Medulla oblongata (tissue), 1 donor: ENCODE data around the gene OGDH.
"Not testable (repeated sequence)": the region's sequence is repeated elsewhere in the genome, so short reads cannot be mapped to it uniquely, and the experiment has no call there.

ENCODE experiments used
- DNase-seq: peaks from one replicate; pipeline ENCODE4 v3.0.0-alpha.2; 2015; ENCODE audit errors: extremely low spot score

OGDH gene

DNA sequence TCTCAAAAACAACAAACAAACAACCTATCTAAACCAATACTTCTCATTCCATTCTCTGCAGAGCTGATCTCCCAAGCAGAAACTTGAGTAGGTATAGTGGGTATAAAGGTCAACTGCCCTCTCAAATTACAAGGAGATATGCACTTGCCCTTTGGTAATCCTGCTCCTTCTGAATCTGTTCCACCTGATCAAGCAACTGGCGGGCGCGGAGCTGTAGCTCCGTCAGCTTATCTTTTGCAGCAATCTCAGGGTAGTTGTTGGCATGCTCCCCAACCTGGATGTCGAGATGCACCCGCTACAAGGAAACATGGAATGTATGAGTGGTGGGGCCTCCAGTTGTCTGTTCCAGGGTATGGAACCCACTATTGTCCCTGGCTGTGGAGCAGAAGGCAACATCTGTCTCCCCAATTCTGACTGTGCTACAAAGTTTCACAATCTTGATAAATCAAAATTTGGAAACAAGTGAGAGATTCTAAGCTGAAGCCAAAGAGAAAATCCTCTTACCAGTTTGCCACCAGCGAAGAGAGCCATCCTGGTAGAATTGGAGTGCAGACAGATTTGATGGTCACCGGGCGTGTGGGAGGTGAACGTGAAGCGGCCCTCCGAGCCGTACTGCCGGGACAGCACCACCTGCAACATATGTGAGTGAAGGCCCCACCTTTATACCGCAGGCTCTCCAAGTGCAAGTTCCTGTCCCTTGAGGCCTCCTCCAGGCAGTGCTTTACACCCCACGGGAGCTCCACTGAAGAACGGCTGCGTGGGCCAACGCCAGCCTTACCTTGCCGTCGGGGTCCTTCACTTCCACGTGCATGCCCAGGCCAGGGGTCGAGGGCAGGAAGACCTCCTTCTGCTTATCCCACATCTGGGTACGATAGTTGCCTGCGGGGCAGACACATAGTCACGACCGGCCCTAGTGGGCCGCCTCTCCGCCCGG lies 25.2 kb upstream of the OGDH start:
- DNase-seq = no peak

- DNase-seq = peak; percentile 99
Measured at GRCh38 chr7:44581879-44582603, 24.4 kb upstream of the OGDH start, which contains the start of gene TMED4. TMED4 (minus strand) TSS chr7:44582231; CDS start chr7:44582206, 25 bp downstream.

DNA sequence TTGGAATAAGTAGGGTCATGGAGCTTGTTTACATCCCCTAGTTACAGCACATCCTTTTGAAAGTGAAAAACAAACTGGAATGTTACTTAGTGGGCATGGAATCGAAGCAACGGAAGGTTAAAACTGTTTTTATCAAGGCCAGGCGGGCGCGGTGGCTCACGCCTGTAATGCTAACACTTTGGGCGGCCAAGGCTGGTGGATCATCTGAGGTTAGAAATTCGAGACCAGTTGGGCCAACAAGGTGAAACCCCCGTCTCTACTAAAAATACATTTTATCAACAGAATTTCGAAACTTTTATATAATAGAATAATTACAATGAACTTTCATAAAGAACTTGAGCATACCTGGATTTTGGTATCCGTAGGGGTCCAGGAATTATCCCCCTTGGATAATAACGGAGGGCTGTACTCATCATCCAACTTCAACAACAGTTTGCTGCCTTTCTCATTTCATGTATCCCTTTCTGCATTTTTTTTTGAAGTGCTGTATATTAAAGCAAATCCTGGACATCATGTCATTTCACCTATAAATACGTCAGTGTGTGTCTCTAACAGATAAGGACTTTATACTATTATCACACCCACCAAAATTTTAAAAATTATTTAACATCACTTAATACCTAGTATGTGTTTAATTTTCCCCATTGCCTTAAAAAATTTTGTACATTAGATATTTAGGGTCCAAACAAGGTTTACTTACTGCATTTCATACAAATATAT lies 23.1 kb upstream of the OGDH start:
- DNase-seq = no peak

GRCh38 chr7:44587843-44588711 lies 18.4 kb upstream of the OGDH start:
- DNase-seq = peak; percentile 66

DNA sequence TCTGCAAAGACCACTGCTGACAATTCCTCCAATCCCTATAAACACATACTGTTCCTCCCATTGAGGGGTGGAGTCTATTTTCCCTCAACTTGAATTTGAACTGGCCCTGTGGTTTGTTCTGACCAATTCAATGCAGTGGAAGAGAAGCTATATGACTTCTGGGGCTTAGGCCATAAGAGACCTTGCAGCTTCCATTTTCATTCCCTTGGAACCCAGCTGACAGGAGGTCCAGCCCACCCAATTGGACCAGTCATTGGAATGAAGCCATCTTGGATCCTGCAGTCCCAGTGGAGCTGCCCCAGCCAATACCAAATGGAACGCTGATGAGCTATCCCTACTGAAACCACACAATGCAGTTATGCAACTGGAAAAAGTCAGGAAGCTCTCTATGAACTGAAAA lies 15.5 kb upstream of the OGDH start:
- DNase-seq = no peak

DNA sequence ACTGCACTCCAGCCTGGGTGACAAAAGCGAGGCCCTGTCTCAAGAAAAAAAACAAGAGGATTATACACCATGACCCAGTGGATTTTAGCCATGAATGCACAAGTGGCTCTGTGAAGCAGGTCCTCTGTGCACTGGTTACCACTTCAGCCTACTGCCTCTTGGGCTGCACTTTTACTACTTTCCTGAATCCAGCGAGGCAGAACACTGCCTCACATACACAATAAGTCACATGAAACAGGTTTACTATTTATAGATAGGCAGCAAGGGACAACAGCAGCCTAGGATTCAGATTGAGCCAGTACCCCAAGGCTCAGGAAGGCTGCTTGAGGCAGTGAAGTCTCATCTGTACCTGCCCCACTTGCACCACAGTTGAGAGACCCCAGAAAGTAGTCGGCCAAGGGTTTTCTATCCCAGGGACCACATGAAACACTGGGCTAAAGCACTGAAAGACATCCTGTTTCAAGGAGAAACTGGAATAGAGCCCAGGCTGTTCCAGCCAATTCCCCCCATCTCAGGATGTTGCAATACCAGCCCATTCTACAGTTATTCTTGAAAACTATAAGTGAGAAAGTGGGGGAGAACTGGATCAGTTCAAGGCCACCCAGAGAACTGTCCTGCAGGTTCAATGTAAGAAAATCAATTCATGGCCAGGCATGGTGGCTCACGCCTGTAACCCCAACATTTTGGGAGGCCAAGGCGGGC lies 10.3 kb upstream of the OGDH start:
- no peak for DNase-seq

- DNase-seq = not testable (repeated sequence)
Measured at GRCh38 chr7:44597181-44597580, 9.2 kb upstream of the OGDH start.

- DNase-seq = no peak
Measured at GRCh38 chr7:44599222-44599621, 7.2 kb upstream of the OGDH start.

- DNase-seq = no peak
Measured at GRCh38 chr7:44602576-44602910, 3.9 kb upstream of the OGDH start.

- DNase-seq = no peak
Measured at GRCh38 chr7:44603193-44603592, 3.2 kb upstream of the OGDH start.

- no peak for DNase-seq
Measured at GRCh38 chr7:44604941-44605340, 1.5 kb upstream of the OGDH start.

DNA sequence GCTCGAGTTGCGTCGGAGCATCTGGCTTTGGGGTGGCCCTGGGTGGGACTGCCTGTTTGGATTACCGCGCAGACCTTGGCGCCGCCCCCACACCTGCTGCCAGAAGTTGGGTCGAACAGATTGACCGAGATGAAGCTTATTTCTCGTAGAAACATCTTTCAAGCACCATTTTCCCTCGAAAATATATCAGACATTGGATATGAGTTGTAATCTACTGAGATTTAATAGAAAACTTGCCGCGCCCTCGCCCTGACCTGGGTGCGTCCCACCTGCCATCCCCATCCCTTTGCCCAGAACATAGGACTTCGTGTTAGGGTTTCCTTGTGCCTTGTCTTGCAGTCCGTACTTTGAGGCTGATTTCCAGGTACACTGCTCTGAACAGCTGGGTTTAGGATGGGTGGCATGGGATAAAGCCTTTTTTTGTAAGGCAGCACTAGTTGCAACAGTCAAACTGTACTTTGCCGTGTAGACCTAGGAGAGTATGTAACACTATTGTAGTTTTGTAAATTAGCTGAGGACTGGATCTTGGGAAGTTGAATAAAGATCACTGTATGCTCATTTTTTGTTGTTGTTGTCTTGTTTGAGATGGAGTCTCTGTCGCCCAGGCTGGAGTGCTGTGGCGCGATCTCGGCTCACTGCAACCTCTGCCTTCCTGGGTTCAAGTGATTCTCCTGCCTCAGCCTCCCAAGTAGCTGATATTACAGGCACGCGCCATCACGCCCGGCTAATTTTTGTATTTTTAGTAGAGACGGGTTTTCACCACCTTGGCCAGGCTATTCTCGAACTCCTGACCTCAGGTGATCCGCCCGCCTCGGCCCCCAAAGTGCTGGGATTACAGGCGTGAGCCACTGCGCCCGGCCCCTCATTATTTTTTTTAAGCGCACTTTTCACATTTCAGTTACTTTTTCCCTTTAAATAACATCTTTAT lies 978 bp downstream of the OGDH start:
- DNase-seq = peak; percentile 22

DNA sequence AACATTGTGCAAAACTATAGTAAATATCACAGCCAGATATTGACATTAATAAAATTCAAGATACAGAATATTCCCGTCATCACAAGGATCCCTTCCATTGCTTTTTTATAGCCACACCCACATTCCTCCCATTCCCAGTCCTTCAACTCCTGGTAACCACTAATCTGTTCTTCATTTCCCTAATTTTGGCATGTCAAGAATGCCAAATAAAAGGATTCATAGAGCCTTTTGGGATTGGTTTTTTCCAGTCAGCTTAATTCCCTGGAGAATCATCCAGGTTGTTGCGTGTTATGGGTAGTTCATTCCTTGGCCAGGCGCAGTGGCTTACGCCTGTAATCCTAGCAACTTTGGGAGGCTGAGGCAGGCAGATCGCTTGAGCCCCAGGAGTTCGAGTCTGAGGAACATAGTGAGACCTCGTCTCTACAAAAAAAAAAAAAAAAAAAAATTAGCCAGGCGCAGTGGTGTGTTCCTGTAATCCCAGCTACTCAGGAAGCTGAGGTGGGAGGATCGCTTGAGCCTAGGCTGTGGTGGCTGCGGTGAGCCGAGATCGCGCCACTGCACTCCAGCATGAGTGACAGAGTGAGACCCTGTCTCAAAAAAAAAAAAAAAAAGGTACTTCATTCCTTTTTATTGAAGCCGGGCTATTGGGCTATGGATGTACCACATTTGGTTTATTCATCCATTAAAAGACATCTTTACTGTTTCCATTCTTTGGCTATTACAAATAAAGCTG lies 2.7 kb downstream of the OGDH start:
- no peak for DNase-seq

GRCh38 chr7:44609829-44610228 lies 3.4 kb downstream of the OGDH start:
- DNase-seq = no peak

DNA sequence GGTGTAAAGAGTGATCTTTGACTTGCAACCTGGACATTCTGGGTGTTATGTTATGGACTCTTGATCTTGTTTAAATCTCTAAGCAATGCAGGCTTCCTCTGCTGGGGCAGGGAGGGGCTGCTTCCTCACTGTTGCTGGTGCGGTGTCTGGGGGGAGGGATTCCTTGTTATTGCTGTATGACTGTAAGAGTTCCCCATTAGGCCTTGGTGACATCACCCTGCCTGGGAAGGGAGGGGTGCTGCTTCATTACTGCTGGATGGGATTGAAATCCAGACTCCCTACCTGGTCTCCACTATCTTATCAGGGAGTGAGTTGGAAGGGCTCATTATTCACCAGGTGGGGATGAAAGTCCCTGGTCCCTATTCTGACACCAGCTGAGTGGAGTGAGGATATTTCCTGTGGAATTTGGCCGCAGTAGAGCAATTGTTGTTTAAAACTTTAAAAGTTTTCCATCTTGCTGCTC lies 8.8 kb downstream of the OGDH start:
- DNase-seq = no peak

- DNase-seq = no peak
Measured at GRCh38 chr7:44615793-44616192, 9.4 kb downstream of the OGDH start.

DNA sequence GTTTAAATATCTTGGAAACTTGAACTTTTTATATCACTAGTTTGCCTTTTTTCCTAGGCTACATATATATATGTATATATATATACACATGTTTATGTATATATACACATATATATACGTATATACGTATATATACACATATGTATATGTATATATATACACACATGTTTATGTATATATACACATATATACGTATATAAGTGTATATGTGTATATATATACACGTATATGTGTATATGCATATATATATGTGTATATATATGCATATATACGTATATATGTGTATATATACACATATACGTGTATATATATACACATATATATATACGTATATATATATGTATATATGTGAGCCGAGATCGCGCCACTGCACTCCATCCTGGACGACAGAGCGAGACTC lies 10.1 kb downstream of the OGDH start:
- DNase-seq = no peak

GRCh38 chr7:44617225-44617890 lies 10.9 kb downstream of the OGDH start:
- no peak for DNase-seq
